Prostate gland (tissue), 2 donors: ENCODE data around the gene RAB8A.

Source experiments
- CTCF ChIP-seq, 4 experiments: fragments of 200-600 bp in 2 of 4; fragments of 450-650 bp in 2 of 4; sonication (generic) in 2 of 4; IDR thresholded peaks; 1 replicate in 3 of 4; 2 replicates in 1 of 4; pipeline ENCODE4 v1.5.1; 2016 to 2019; ENCODE audit warnings: antibody characterized with exemption in 4 of 4, mild to moderate bottlenecking in 2 of 4, moderate library complexity in 2 of 4
- POLR2AphosphoS5 ChIP-seq: sonication (generic); formaldehyde crosslinking; IDR thresholded peaks from one replicate; pipeline ENCODE4 v1.6.1; 2017; ENCODE audit warnings: antibody characterized with exemption

- TF ChIP-seq CTCF (IDR thresholded peaks at IDR 0.05) (no peak), POLR2AphosphoS5 (no peak)
These were observed 13.3 kb downstream of the RAB8A start for GRCh38 chr19:16124953-16125352.
